Testis (tissue), 2 donors: Measurements from ENCODE around the gene DRC1.

Experiments
- CTCF ChIP-seq, 3 experiments: fragments of 450-650 bp in 2 of 3; fragments of 200-600 bp in 1 of 3; sonication (generic) in 1 of 3; IDR thresholded peaks; one replicate each; pipeline ENCODE4 v1.5.1; 2016 to 2019; ENCODE audit warnings: antibody characterized with exemption in 3 of 3, mild to moderate bottlenecking in 2 of 3, moderate library complexity in 1 of 3
- POLR2A ChIP-seq: fragments of 450-650 bp; IDR thresholded peaks from one replicate; pipeline ENCODE4 v1.6.1; 2017; ENCODE audit warnings: antibody characterized with exemption, mild to moderate bottlenecking, moderate library complexity

GRCh38 chr2:26483957-26484565 lies 82.3 kb downstream of the DRC1 start:
- no peak for TF ChIP-seq CTCF (IDR thresholded peaks at IDR 0.05)
- TF ChIP-seq POLR2A, result no peak
